GM21423 (cell line): ENCODE measurements around the gene CIDEC.
"Not testable (repeated sequence)": the region's sequence is repeated elsewhere in the genome, so short reads cannot be mapped to it uniquely, and the experiment has no call there.

Experiments
- ATAC-seq: cut with Tn5 transposase; IDR thresholded peaks from one replicate; pipeline ENCODE4 v1.9.1; 2021; ENCODE audit warnings: mild to moderate bottlenecking, moderate library complexity; ENCODE audit not compliant: unreplicated experiment

CIDEC gene

DNA sequence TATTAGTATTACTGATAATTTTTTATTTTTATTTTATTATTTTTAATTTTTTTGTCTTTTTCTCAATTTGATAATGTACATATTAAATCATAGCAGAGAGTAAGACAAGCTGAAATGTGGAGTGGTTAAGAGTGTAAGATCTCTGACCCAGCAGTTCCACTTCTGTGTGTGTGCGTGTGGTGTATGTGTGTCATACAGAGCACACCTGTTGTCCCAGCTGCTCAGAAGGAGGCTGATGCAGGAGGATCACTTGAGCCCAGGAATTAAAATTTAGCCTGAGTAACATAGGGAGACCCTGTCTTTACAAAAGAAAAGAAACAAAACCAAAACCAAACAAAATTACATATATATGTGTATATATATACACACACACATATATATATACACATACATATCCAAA is 1.4 kb upstream of the CIDEC start:
- no peak for ATAC-seq

DNA sequence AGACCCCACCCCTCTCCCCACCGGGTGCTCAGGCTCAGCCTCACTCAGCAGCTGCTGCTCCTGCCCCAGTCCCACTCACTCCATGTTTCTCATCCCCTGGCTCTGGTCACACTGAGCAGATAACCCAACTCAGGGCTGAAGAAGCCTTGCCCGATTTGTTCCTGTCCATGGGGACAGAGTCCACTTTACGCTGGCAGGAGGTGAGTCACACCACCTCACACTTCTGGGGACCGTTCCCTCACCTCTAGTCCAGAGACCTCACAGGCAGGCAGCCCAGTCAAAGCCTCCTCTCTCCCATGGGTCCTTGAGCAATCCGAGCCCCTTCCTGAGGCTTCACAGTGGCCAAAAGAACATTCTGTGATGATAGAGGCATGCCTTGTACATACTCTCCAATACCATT is 1.4 kb downstream of the CIDEC start:
- no peak for ATAC-seq

DNA sequence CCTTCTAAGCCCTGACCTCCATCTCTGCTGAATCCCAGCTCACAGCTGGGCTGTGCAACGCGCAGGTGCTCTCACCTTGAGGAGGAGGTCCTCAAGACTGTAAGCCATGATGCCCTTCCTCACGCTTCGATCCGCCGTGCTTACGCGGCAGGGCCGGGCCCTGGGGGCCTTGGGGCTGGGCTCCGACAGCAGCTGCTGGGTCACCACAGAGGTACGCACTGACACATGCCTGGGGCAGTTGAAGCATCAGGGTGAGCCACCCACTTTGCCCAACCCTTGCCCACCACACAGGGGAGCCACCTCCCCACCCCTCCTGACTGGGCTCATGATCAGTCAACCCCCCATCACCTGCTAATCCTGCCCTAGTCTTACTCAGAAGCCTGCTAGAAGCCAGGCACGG is 3.1 kb downstream of the CIDEC start:
- no peak for ATAC-seq

DNA sequence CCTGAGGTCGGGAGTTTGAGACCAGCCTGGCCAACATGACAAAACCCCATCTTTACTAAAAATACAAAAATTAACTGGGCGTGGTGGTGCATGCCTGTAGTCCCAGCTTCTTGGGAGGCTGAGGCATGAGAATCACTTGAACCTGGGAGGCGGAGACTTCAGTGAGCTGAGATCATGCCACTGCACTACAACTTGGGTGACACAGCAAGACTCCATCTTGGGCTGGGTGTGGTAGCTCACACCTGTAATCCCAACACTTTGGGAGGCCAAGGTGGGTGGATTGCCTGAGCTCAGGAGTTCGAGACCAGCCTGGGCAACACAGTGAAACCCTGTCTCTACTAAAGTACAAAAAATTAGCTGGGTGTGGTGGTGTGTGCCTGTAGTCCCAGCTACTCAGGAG is 3.8 kb downstream of the CIDEC start:
- ATAC-seq: not testable (repeated sequence)

DNA sequence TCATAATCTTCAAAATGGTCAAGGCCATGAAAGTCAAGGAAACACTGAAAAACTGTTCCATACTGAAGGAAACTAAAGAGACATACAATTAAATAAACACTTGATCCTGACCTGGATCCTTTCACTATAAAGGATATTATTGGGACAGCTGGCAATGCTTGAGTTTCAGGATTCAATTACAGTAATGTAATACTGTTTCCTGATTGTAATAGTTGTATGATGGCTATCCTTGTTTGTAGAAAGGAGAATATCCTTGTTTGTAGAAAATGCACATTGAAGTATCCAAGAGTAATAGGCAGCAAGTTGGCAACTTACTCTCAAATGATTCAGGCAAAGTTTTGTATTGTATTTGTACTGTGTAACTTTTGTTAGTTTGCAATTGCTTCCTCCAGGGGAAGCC is 4.6 kb downstream of the CIDEC start:
- no peak for ATAC-seq

DNA sequence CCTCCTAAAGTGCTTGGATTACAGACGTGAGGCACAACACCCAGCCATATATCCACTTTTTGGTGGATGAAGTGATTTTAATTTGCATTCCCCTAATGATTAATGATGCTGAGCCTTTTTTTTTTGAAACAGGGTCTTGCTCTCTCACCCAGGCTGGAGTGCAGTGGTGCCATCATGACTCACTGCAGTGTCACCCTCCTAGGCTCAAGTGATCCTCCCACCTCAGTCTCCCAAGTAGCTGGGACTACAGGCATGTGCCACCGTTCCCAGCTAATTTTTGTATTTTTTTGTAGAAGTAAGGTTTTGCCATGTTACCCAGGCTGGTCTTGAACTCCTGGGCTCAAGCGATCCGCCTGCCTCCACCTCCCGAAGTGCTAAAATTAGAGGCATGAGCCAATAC is 8.0 kb downstream of the CIDEC start:
- ATAC-seq: not testable (repeated sequence)

DNA sequence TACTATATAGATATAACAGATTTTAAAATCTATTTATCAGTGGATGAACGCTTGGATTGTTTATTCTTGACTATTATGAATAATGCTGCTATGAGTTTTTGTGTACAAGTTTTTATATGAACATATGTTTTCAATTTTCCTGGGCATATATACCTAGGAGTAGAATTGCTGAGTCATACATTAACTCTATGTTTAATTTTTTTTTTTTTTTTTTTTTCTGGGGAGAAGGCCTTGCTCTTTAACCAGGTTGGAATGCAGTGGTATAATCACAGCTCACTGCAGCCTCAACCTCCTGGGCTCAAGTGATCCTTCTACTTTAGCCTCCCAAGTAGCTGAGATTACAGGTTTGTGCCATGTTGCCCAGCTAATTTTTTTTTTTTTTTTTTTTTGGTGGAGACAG is 9.1 kb downstream of the CIDEC start:
- ATAC-seq: no peak

DNA sequence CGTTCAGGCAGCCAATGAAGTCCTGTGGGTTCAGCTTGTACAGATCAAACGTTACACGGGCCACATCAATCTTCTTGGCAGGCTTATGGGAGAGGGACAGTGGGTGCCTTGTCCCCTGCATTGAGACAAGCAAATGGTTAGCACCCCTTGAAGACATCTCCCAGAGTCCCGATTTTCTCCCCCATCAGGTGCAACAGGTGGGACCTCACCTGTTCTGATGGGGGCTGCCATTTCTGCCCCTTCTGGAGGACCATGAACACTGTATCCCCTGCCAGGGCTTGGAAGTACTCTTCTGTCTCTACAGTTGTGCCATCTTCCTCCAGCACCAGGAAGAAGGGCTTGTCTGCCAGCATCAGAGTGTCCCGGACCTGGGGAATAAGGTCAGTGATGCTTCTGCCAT is 10.1 kb downstream of the CIDEC start:
- no peak for ATAC-seq

DNA sequence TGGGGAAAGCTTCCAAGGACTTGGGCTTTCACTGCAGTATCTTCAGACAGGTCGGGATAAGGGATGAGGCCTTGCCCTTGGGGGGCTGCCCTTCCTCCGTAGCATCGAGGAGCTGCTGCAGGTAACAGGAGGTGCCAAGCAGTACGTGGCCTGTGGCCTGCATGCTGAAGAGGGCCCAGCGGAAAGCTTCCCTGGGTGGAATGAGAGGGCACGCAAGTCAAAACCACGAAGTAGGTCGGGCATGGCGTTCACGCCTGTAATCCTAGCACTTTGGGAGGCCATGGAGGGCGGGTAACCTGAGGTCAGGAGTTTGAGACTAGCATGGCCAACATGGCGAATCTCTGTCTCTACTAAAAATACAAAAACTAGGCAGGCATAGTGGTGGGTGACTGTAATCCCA is 12.9 kb downstream of the CIDEC start:
- no peak for ATAC-seq

DNA sequence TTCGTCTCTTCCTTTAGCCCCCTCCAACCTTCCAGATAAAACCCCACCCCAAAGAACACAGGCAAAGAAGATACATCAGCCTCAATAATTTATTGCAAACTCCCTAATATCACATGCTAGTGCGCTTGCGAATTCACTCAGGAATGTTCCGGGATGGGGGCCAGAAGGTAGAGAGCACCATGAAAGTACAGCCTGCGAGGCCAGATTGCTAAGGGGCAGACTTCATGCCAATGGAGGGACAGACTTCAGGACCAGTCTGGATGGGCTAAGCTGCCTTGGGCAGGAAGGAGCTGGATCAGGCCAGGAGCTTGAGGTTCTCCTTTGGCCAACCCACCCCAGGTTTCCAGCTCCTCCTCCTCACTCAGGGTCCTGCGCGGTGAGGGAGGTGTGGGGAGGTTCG is 13.4 kb downstream of the CIDEC start:
- no peak for ATAC-seq

DNA sequence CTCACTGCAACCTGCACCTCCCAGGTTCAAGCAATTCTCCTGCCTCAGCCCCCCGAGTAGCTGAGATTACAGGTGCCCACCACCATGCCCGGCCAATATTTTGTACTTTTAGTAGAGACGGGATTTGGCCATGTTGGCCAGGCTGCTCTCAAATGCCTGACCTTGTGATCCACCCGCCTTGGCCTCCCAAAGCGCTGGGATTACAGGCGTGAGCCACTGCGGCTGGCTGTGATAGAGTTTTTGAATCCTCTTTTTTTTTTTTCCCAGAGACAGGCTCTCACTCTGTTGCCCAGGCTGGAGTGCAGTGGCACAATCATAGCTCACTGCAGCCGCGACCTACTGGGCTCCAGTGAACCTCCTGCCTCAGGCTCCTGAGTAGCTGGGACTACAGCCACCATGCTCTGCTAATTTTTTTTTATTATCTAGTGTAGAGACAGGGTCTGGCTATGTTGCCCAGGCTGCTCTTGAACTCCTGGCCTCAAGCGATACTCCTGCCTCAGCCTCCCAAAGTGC is 14.9 kb downstream of the CIDEC start:
- not testable (repeated sequence) for ATAC-seq

DNA sequence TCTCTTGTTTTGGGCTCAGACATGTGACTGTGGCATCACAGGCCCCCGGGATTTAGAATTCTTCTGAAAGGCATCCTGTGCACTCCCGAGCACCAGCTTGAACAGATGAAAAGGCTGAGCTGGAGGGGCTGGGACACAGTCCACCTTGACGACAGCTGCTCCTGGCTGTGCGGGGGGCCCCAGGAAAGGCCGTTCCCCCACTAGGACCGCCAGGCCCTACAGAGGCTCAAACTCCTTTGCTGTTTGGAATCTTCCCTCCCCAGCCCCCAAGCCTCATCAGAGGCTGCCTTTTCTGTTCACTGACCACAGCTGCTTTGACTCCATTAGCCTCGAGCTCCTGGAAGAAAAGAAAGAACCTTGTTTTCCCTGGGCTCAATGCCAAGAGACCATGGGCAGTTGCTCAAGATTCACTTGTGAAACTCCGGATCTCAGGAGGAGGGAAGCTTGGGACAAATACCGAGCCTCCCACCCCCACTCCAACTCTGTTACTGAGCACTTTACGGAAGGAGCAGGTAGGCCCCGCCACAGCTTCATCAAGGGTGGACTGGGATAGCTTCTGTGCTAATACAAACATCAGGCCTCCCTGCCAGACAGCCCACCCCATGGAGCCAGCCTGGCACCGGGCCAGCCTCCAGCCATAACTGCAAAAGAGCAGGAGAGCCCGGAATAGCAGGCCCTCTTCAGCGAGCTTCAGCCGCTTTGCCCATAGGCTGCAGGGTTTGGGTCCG is 15.7 kb downstream of the CIDEC start:
- no peak for ATAC-seq

DNA sequence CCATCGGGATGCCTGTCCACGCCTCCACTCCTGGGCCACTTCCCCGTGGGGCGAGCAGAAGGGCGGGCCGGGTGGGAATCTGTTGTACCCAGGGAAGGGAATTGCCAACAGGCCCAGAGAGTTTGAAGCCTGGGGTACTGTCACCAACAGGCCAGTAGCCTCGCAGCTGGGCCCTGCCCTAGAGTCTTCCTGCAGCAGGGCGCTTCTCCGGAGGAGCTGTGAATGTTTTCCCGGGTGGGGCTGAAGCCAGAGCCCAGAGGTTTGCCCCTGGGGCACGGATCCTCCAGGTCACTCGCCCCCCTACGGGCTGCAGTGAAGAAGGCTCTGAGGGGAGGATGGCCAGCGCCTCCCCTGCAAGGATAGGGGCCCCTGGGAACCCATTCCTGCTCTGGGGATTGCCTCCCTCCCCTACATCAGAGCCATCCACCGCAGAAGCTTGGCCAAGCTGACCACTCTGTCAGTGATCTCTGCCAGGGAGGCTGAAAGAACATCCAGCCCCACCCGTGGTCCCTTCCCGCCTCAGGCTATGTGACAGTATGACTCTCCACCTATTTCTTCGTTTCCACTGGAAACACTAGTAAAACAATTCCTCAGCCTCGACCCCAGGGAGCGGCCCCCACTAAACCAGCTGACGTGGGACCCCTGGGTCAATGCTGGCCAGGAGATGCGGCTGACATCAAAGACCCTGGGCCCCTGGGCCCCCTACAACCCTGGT is 16.8 kb downstream of the CIDEC start:
- ATAC-seq: no peak

DNA sequence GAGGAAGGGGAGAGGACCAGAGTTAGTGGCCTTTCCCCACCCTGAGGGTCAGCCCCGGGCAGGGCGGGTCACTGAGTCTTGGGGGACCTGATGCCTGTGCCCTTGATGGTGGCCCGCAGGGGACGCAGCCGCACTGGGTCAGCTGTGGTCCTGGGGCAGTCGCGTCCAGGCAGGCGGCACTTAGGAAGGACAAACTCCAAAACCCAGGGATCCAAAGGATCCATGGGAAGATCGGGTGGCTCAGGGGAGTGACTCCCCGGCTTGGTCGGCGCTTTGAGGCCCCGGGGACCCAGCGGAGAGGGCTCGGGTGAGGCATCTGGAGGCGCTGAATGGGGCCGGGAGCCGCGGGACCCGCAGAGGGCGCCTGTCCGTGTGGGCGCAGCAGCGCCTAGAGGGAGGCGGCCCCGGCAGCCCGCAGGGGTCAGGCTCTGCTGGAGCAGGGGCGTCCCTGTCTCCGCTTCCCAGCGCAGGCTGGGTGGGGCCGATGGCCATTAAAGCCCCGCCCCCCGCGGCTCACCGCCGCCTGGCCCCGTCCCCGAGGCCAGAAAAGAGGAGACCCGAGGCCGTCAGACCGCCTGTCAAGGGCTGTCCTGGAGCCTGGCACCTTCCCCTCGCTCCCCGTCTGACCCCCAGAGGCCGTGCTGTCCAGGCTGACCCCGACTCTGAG is 17.5 kb downstream of the CIDEC start:
- no peak for ATAC-seq

DNA sequence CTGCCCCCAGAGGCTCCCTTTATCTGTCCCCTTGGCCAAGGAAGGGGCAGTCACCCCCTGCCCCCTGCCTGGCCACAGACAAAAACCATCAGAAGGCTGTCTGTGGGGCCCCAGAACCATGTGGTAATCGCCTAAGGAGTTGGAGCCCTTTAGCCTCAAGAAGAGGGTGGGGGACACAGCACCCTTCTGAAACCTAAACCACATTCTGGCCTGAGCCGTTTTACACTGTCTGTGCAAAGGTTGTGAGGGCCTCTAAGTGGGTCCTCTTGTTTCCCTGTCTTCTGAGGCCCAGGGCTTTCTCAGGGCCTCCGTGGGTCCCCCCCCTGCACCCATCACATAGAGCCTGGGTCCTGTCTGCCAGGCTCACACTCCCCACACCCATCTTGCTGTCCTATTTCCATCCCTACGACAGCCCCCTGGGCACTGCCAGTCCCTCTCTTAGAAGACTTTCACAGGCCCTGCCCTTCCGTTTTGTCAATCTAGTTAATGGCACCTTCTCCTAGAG is 18.4 kb downstream of the CIDEC start:
- ATAC-seq: no peak

DNA sequence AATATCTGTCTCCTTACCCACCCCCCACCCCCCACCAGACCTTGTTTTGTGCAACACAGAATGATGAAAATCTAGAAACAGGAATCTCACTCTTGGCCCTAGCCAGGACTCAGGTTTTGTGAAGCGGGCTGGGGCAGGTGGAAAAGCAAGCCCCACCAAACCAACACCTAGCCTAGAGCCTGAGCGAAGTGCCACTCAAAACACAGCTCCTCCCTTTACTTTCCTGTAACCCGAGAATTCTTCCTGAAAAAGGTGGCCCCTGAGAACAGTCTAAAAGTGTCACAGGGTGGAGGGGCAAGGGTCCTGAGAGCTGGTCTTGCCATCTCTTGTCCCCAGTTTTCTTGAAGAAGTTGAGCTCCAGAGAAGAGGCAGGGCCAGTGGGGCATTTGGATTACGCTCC is 18.9 kb downstream of the CIDEC start:
- ATAC-seq: no peak

DNA sequence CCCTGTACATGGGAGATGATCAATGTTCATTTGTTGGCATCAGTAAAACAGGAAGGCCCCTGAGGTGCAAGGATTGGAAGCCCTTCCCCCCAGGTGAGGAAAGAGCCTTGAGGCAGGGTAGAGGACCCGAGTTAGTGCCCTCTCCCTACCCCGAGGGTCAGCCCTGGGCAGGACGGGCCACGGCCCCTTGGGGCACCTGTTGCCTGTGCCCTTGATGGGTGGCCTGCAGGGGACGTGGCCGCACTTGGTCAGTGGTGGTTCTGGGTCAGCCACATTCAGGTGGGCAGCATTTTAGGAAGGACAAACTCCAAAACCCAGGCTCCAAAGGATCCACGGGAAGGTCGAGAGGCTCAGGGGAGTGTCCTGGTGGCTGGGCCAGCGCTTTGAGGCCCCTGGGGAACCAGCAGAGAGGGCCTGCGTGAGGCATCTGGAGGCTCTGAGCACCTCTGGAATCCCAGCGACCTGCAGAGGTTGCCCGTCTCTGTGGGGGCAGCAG is 20.5 kb downstream of the CIDEC start:
- ATAC-seq: no peak

DNA sequence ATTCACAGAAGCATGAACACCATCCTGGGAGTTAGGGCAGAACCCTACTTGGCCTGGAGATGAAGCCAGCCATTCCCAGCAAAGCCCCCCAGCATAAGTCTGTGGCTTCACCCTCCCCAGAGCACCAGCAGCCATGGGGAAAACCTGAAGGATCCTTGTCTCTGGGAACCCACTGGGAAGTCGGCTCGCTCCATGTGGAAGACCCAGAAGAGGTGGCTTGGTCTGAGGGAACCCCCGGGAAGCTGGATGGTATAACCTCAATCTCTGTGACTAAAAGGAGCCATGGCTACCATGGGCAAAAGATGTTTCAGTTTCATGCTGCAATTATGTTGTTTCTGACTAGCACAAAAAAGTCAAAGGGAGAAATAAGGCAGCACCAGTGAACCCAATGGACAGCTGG is 24.5 kb downstream of the CIDEC start:
- ATAC-seq: no peak

DNA sequence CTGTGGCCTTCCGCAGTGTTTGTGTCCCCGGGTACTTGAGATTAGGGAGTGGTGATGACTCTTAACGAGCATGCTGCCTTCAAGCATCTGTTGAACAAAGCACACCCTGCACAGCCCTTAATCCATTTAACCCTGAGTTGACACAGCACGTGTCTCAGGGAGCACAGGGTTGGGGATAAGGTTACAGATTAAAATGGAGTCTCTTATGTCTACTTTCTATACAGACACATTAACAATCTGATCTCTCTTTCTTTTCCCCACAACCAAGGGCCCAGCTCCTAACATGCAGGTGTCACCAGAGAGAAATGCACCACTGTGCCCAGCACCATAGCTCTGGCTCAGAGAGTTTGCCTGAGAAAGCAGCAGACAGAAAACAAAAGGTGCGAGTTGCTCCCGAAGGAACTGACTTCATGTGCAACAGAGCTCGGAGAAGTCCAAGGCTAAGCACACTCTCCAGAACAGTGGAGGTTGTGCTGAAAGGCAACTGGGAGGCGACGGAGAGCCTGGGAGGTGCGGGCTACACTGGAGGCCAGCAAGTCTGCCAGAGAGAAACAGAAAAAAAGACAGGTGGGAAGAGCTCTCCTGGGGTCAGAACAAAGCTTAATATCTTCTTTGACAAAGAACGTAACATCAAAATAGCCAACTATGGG is 25.6 kb downstream of the CIDEC start:
- ATAC-seq: not testable (repeated sequence)

DNA sequence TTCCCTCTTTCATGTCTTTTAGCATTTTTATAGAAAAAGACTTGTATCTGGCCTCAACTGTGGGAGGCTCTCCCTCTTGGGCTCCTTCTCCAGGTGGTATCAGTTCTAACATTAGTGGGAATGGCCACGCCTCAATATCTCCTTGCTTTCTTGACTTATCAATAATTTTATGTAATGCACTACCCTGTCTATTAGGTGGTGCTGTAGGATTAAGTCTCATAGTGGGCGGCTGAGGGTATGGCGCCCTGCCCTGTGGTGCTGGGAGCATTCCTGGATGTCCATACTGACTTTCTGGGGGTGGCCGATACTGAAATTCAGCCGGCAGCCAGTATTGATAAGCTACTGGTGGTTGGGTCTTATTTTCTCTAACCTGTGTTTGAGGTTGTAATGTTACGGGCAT is 27.5 kb downstream of the CIDEC start:
- ATAC-seq: no peak

DNA sequence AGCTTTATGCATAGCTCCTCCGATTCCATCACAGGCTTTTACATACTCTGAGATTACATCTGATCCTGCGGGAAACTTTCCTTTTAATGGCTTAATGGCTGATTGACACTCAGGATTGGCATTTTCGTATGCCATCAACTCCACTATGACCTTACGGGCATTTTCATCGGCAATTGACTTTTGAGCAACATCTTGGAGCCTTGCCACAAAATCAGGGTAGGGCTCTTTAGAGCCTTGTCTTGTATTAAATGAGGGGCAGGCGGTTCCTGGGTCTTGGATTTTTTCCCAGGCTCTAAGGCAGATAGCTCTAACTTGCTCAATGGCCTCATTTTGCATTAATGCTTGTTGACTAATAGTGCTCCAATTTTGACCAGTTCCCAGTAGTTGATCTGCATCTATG is 28.1 kb downstream of the CIDEC start:
- ATAC-seq: not testable (repeated sequence)
